Measurements from ENCODE around the gene SLC12A2.

Gene SLC12A2

GRCh38 chr5:128220841-128221240, 137.3 kb downstream of the SLC12A2 start:
- Histone ChIP-seq H3K36me3 (ENCODE audit: control insufficient read depth in 2 of 2, insufficient read depth in 2 of 2, low read length in 2 of 2) (no peaks in the 10 kb centered on the region), H3K27ac (ENCODE audit: low read length) (no peak overlapping the region), H3K4me3 (ENCODE audit: low read length in 2 of 2) (no peak overlapping the region), H3K9me3 (ENCODE audit: control insufficient read depth in 2 of 2, low read length in 2 of 2) (no peaks in the 10 kb centered on the region), H3K4me1 (ENCODE audit: control insufficient read depth, insufficient read depth, low read length) (no peaks in the 10 kb centered on the region), H3K9ac (ENCODE audit: low read length in 2 of 2) (no peak overlapping the region), H3K27me3 (ENCODE audit: control insufficient read depth in 1 of 2, insufficient read depth in 2 of 2, low read length in 2 of 2) (no peaks in the 10 kb centered on the region)

- Histone ChIP-seq H3K4me3 (ENCODE audit: low read length in 2 of 2) (no peak overlapping the region), H3K36me3 (ENCODE audit: control insufficient read depth in 2 of 2, insufficient read depth in 2 of 2, low read length in 2 of 2) (no peaks in the 10 kb centered on the region), H3K9me3 (ENCODE audit: control insufficient read depth in 2 of 2, low read length in 2 of 2) (no peaks in the 10 kb centered on the region), H3K27me3 (ENCODE audit: control insufficient read depth in 1 of 2, insufficient read depth in 2 of 2, low read length in 2 of 2) (no peaks in the 10 kb centered on the region), H3K9ac (ENCODE audit: low read length in 2 of 2) (no peak overlapping the region), H3K4me1 (ENCODE audit: control insufficient read depth, insufficient read depth, low read length) (peaks cover 3% of the 10 kb centered on the region), H3K27ac (ENCODE audit: low read length) (no peak overlapping the region)
Measured at GRCh38 chr5:128224336-128224735, 140.8 kb downstream of the SLC12A2 start.

- Histone ChIP-seq H3K4me3 (ENCODE audit: low read length in 2 of 2) (no peak overlapping the region), H3K27me3 (ENCODE audit: control insufficient read depth in 1 of 2, insufficient read depth in 2 of 2, low read length in 2 of 2) (no peaks in the 10 kb centered on the region), H3K9ac (ENCODE audit: low read length in 2 of 2) (no peak overlapping the region), H3K36me3 (ENCODE audit: control insufficient read depth in 2 of 2, insufficient read depth in 2 of 2, low read length in 2 of 2) (no peaks in the 10 kb centered on the region), H3K4me1 (ENCODE audit: control insufficient read depth, insufficient read depth, low read length) (peaks cover 3% of the 10 kb centered on the region), H3K27ac (ENCODE audit: low read length) (no peak overlapping the region), H3K9me3 (ENCODE audit: control insufficient read depth in 2 of 2, low read length in 2 of 2) (no peaks in the 10 kb centered on the region)
Measured at GRCh38 chr5:128225245-128226030, 141.9 kb downstream of the SLC12A2 start.

- no peaks in the 10 kb centered on the region for H3K27me3 ChIP-seq (ENCODE audit: control insufficient read depth in 1 of 2, insufficient read depth in 2 of 2, low read length in 2 of 2)
- no peaks in the 10 kb centered on the region for H3K9me3 ChIP-seq (ENCODE audit: control insufficient read depth in 2 of 2, low read length in 2 of 2)
- no peak overlapping the region for H3K4me3 ChIP-seq (ENCODE audit: low read length in 2 of 2)
- no peak overlapping the region for H3K27ac ChIP-seq (ENCODE audit: low read length)
- no peak overlapping the region for H3K9ac ChIP-seq (ENCODE audit: low read length in 2 of 2)
- no peaks in the 10 kb centered on the region for H3K36me3 ChIP-seq (ENCODE audit: control insufficient read depth in 2 of 2, insufficient read depth in 2 of 2, low read length in 2 of 2)
- peaks cover 3% of the 10 kb centered on the region for H3K4me1 ChIP-seq (ENCODE audit: control insufficient read depth, insufficient read depth, low read length)
Measured at GRCh38 chr5:128228008-128228407, 144.4 kb downstream of the SLC12A2 start.

GRCh38 chr5:128228521-128228920, 145.0 kb downstream of the SLC12A2 start:
- H3K4me3 ChIP-seq (ENCODE audit: low read length in 2 of 2), result no peak overlapping the region
- peaks cover 3% of the 10 kb centered on the region for H3K4me1 ChIP-seq (ENCODE audit: control insufficient read depth, insufficient read depth, low read length)

GRCh38 chr5:128234928-128235641, 151.5 kb downstream of the SLC12A2 start:
- Histone ChIP-seq H3K36me3 (ENCODE audit: control insufficient read depth in 2 of 2, insufficient read depth in 2 of 2, low read length in 2 of 2) (no peaks in the 10 kb centered on the region), H3K4me3 (ENCODE audit: low read length in 2 of 2) (no peak overlapping the region), H3K9me3 (ENCODE audit: control insufficient read depth in 2 of 2, low read length in 2 of 2) (peaks cover 0 to 3% of the 10 kb centered on the region in 2 donors), H3K27ac (ENCODE audit: low read length) (no peak overlapping the region), H3K9ac (ENCODE audit: low read length in 2 of 2) (no peak overlapping the region), H3K27me3 (ENCODE audit: control insufficient read depth in 1 of 2, insufficient read depth in 2 of 2, low read length in 2 of 2) (no peaks in the 10 kb centered on the region), H3K4me1 (ENCODE audit: control insufficient read depth, insufficient read depth, low read length) (no peaks in the 10 kb centered on the region)

More at GRCh38 chr5:128228521-128228920, 145.0 kb downstream of the SLC12A2 start:
- no peak overlapping the region for H3K9ac ChIP-seq (ENCODE audit: low read length in 2 of 2)
- no peaks in the 10 kb centered on the region for H3K27me3 ChIP-seq (ENCODE audit: control insufficient read depth in 1 of 2, insufficient read depth in 2 of 2, low read length in 2 of 2)
- no peaks in the 10 kb centered on the region for H3K36me3 ChIP-seq (ENCODE audit: control insufficient read depth in 2 of 2, insufficient read depth in 2 of 2, low read length in 2 of 2)
- H3K9me3 ChIP-seq (ENCODE audit: control insufficient read depth in 2 of 2, low read length in 2 of 2), result no peaks in the 10 kb centered on the region
- H3K27ac ChIP-seq (ENCODE audit: low read length), result no peak overlapping the region

- H3K4me3 ChIP-seq (ENCODE audit: low read length in 2 of 2), result no peak overlapping the region
- H3K36me3 ChIP-seq (ENCODE audit: control insufficient read depth in 2 of 2, insufficient read depth in 2 of 2, low read length in 2 of 2), result no peaks in the 10 kb centered on the region
- no peak overlapping the region for H3K27ac ChIP-seq (ENCODE audit: low read length)
- no peaks in the 10 kb centered on the region for H3K27me3 ChIP-seq (ENCODE audit: control insufficient read depth in 1 of 2, insufficient read depth in 2 of 2, low read length in 2 of 2)
- no peaks in the 10 kb centered on the region for H3K4me1 ChIP-seq (ENCODE audit: control insufficient read depth, insufficient read depth, low read length)
- peaks cover 0 to 3% of the 10 kb centered on the region in 2 donors for H3K9me3 ChIP-seq (ENCODE audit: control insufficient read depth in 2 of 2, low read length in 2 of 2)
- H3K9ac ChIP-seq (ENCODE audit: low read length in 2 of 2), result no peak overlapping the region
Measured at GRCh38 chr5:128236334-128236733, 152.8 kb downstream of the SLC12A2 start.

- H3K9me3 ChIP-seq (ENCODE audit: control insufficient read depth in 2 of 2, low read length in 2 of 2), result peaks cover 0 to 3% of the 10 kb centered on the region in 2 donors
- H3K27me3 ChIP-seq (ENCODE audit: control insufficient read depth in 1 of 2, insufficient read depth in 2 of 2, low read length in 2 of 2), result no peaks in the 10 kb centered on the region
- no peak overlapping the region for H3K9ac ChIP-seq (ENCODE audit: low read length in 2 of 2)
- H3K4me1 ChIP-seq (ENCODE audit: control insufficient read depth, insufficient read depth, low read length), result no peaks in the 10 kb centered on the region
- no peak overlapping the region for H3K4me3 ChIP-seq (ENCODE audit: low read length in 2 of 2)
- H3K27ac ChIP-seq (ENCODE audit: low read length), result no peak overlapping the region
- no peaks in the 10 kb centered on the region for H3K36me3 ChIP-seq (ENCODE audit: control insufficient read depth in 2 of 2, insufficient read depth in 2 of 2, low read length in 2 of 2)
Measured at GRCh38 chr5:128237000-128237399, 153.4 kb downstream of the SLC12A2 start.

- Histone ChIP-seq H3K9ac (ENCODE audit: low read length in 2 of 2) (no peak overlapping the region), H3K36me3 (ENCODE audit: control insufficient read depth in 2 of 2, insufficient read depth in 2 of 2, low read length in 2 of 2) (no peaks in the 10 kb centered on the region), H3K27ac (ENCODE audit: low read length) (no peak overlapping the region), H3K27me3 (ENCODE audit: control insufficient read depth in 1 of 2, insufficient read depth in 2 of 2, low read length in 2 of 2) (no peaks in the 10 kb centered on the region), H3K4me3 (ENCODE audit: low read length in 2 of 2) (peak overlapping the region in 1 of 2 donors; percentile 36), H3K4me1 (ENCODE audit: control insufficient read depth, insufficient read depth, low read length) (no peaks in the 10 kb centered on the region), H3K9me3 (ENCODE audit: control insufficient read depth in 2 of 2, low read length in 2 of 2) (peaks cover 0 to 3% of the 10 kb centered on the region in 2 donors)
Measured at GRCh38 chr5:128237546-128237945, 154.0 kb downstream of the SLC12A2 start.
